GM12865 (cell line): ENCODE results near the gene RPS6KA3.
A peak's percentile ranks its signal among the peaks of the same experiment; 100 is the strongest.

ENCODE experiments used
- DNase-seq: peaks from one replicate; pipeline ENCODE4 v3.0.0; 2010; ENCODE audit warnings: low read depth
- H3K4me3 ChIP-seq: 2 replicates; pipeline ENCODE4 v1.5.1; 2011; ENCODE audit warnings: mild to moderate bottlenecking, low read depth, low read length, control low read depth
- CTCF ChIP-seq: IDR thresholded peaks from 2 replicates; pipeline ENCODE4 v1.5.1; 2011; ENCODE audit warnings: low read length, control low read depth, low read depth, inconsistent platforms; ENCODE audit not compliant: insufficient read depth; ENCODE audit errors: missing control alignments

Gene RPS6KA3

DNA sequence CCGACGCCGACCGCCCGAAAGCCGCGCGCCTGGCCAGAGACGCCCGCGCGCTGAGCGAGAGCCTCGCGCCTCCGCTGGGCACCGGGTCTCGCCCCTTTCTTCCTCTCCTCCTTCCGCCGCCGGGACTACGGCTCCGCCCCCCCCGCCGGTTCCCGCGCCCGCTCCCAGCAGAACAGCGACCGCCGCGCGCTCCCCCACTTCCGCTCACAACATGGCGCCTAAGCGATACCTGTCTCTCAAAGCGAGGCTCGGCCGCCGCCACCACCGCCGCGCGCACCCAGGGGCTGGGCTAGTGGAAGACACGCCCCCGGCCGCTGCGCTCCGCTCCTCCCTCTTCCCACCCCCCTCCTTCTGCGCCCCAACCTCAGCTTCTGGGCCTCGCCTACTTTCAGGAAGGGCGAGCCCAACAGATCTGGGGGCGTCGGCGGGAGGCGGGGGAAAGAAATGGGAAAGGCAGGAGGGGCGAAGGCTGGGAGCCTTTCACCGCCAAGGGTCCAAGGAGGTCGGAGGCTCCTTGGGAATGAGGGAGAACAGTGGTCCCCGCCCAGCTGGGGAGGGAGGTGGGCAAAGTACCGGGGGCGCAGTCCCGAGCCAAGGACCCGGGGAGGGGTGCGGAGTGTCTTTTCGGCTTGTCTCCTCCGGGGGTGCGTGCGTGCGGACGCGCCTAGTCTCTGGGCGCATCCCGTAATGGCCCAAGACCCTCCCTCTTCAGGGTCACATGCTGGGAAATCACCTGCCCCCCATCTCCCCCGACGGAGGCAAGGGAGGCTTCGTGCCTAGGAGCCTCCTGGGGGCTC is at the start of gene RPS6KA3:
Gene RPS6KA3 (minus strand): TSS at position 100 of the 797 bp plus-strand sequence. CDS start 277 bp downstream, outside the sequence.
- peak within 1 kb of the TSS; percentile 88 for H3K4me3 ChIP-seq
- no peak for TF ChIP-seq CTCF
- peak; percentile 94 for DNase-seq

GRCh38 chrX:20315140-20315539 is 48.4 kb upstream of the RPS6KA3 start:
- peak; percentile 52 for DNase-seq
- H3K4me3 ChIP-seq = no peak overlapping the region
- TF ChIP-seq CTCF = no peak

DNA sequence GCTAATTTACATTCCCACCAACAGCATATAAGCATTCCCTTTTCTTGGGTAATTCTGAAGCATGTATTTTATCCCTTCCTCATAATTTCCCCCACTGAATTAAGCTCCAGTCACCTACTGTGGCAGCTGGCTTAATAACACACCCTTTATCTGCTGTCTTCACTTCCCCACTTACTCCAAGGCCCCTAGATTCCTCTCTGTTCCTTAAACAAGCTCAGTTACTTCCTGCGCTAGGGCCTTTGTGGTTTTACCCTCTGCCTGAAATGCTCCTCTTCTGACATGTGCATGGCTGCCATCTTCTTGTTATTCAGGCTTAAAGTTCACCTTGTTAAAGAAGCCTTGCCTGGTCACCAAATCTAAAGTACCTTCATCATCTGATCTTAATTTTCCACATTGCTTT is 47.2 kb upstream of the RPS6KA3 start:
- no peak for DNase-seq
- no peak for TF ChIP-seq CTCF
- no peak overlapping the region for H3K4me3 ChIP-seq

DNA sequence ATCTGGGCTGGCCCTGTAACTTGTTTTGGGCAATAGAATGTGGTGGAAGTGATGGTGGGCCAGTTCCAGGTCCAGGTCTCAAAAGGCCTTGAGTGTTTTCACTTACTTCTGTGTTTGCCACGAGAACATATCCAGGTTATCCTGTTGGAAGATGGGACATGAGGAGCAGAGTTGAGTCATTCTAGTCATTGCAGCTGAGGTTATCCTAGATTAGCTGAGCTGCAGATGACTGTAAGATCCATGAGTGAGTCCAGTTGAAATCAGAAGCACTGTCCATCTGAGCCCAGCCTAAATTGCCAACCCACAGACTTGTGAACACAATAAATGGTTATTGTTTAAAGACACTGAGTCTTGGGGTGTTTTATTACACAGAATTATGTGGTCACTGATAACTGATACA is 45.3 kb upstream of the RPS6KA3 start:
- no peak for TF ChIP-seq CTCF
- no peak for DNase-seq
- H3K4me3 ChIP-seq = no peak overlapping the region

- no peak for TF ChIP-seq CTCF
- no peak for DNase-seq
- no peak overlapping the region for H3K4me3 ChIP-seq
Measured at GRCh38 chrX:20311505-20311904, 44.8 kb upstream of the RPS6KA3 start.

DNA sequence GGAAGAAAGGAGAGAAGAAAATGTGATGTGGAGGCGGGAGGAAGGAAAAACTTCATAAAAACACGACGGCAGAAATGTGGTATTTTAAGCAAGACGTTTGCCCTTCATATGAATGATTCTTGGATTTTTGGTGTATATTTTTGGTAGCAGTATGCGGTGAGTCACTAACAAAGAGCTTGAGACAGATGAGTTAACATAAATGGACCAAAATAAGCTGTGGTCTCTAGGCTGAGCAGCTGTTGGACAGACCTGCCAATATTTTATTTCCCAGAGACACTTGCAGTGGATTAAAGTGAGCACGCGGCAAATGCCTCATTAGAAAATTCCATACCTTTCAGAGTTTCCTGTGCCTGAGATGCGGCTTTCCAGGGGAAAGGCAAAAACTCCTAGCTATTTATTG is 43.1 kb upstream of the RPS6KA3 start:
- no peak for DNase-seq
- TF ChIP-seq CTCF = no peak
- H3K4me3 ChIP-seq = no peak overlapping the region

- TF ChIP-seq CTCF = no peak
- no peak for DNase-seq
- H3K4me3 ChIP-seq = no peak overlapping the region
Measured at GRCh38 chrX:20306668-20307067, 40.0 kb upstream of the RPS6KA3 start.
